ENCODE data around the gene ZBED4. TPM values are rescaled to one million over a fixed set of nuclear protein-coding genes. Genes with fewer than 3 reads are reported as not detected.

Gene ZBED4
- total RNA-seq, 1 experiment from 2014 or later: 23.0 TPM

DNA sequence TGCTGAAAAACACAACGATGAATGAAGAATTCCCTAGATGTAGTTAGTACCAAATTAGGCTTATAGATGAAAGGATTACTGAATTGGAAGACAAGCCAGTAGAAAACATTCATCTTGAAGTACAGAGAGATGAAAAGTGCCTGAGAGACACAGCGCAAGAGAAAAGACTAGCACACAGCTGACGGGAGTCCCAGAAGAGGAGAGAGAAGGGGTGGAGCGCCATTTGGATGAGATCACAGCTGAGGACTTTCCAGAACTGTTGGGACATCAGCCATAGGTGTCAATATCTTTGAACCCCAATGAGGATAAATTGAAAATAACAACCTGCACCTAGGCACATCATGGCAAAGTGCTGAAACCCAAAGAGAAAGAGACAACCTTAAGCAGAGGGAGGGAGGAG lies 39.4 kb downstream of the ZBED4 start:
- H3K27me3 Mint-ChIP-seq (ENCODE audit: low read depth): no peaks in the 10 kb centered on the region
- H3K79me2 ChIP-seq (ENCODE audit: insufficient read depth, low read length): no peaks in the 10 kb centered on the region
- no peak overlapping the region for H4K5ac ChIP-seq (ENCODE audit: insufficient read length, low read depth, low read length)
- H3K4me2 ChIP-seq (ENCODE audit: insufficient read depth, insufficient read length, low read length): no peak overlapping the region
- no peak overlapping the region for H3K9ac ChIP-seq (ENCODE audit: extremely low read depth, insufficient read length, low read length)
- no peaks in the 10 kb centered on the region for H3K79me1 ChIP-seq (ENCODE audit: insufficient read depth, low read depth, low read length, poor library complexity, severe bottlenecking)
- no peaks in the 10 kb centered on the region for H3K4me1 Mint-ChIP-seq
- H2BK120ac ChIP-seq (ENCODE audit: low read depth, low read length, poor library complexity, severe bottlenecking): no peak overlapping the region
- no peak overlapping the region for H3K14ac ChIP-seq (ENCODE audit: insufficient read depth, low read length)
- no peak overlapping the region for H3K27ac ChIP-seq (ENCODE audit: insufficient read length, low read depth, low read length)
- no peak overlapping the region for H2AK5ac ChIP-seq (ENCODE audit: insufficient read length, low read length)
- peaks cover 47 to 68% (median 65%) of the 10 kb centered on the region in 3 experiments for H3K36me3 Mint-ChIP-seq (ENCODE audit: insufficient read depth in 1 of 3, low read depth in 3 of 3)
- H3K56ac ChIP-seq (ENCODE audit: insufficient read length, low read depth, low read length): no peak overlapping the region
- no peak overlapping the region for H2BK20ac ChIP-seq (ENCODE audit: low read depth, low read length, poor library complexity, severe bottlenecking)
- H4K91ac ChIP-seq (ENCODE audit: insufficient read length, low read depth, low read length): no peak overlapping the region
- H2BK12ac ChIP-seq (ENCODE audit: insufficient read length, low read depth, low read length): no peak overlapping the region
- H3K4me1 ChIP-seq (ENCODE audit: insufficient read depth, low read length): no peaks in the 10 kb centered on the region
- no peaks in the 10 kb centered on the region for H3K27me3 ChIP-seq (ENCODE audit: insufficient read depth, low read length)
- TF ChIP-seq, protein P1, sequence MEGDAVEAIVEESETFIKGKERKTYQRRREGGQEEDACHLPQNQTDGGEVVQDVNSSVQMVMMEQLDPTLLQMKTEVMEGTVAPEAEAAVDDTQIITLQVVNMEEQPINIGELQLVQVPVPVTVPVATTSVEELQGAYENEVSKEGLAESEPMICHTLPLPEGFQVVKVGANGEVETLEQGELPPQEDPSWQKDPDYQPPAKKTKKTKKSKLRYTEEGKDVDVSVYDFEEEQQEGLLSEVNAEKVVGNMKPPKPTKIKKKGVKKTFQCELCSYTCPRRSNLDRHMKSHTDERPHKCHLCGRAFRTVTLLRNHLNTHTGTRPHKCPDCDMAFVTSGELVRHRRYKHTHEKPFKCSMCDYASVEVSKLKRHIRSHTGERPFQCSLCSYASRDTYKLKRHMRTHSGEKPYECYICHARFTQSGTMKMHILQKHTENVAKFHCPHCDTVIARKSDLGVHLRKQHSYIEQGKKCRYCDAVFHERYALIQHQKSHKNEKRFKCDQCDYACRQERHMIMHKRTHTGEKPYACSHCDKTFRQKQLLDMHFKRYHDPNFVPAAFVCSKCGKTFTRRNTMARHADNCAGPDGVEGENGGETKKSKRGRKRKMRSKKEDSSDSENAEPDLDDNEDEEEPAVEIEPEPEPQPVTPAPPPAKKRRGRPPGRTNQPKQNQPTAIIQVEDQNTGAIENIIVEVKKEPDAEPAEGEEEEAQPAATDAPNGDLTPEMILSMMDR (conservative IDR thresholded peaks at IDR 0.05): no peak
- no peak overlapping the region for H2BK5ac ChIP-seq (ENCODE audit: insufficient read length, low read length)
- no peak overlapping the region for H3K18ac ChIP-seq (ENCODE audit: insufficient read length, low read depth, low read length)
- H3K4me3 Mint-ChIP-seq: no peak overlapping the region
- no peak overlapping the region for H3T11ph ChIP-seq (ENCODE audit: low read length)
- no peak overlapping the region for H4K8ac ChIP-seq (replicated peaks; ENCODE audit: insufficient read length, low read depth, low read length)
- peaks cover 25 to 45% of the 10 kb centered on the region in 2 experiments for H3K9me3 Mint-ChIP-seq
- no peaks in the 10 kb centered on the region for H4K20me1 ChIP-seq (ENCODE audit: control insufficient read depth, insufficient read depth, insufficient read length)
- H2AFZ ChIP-seq (ENCODE audit: low read length): no peak overlapping the region
- DNase-seq: no peak
- no peak overlapping the region for H3K23ac ChIP-seq (ENCODE audit: insufficient read length, low read depth, low read length)
- H3K23me2 ChIP-seq (ENCODE audit: insufficient read length, low read depth, low read length, poor library complexity, severe bottlenecking): no peaks in the 10 kb centered on the region
- WGBS (ENCODE audit: extremely low coverage, insufficient read length, low lambda C conversion rate): no CpG with 5 or more reads among the region's 4 CpGs
- H2BK15ac ChIP-seq (ENCODE audit: low read depth, low read length): no peak overlapping the region
- no peak overlapping the region for H3K4ac ChIP-seq (ENCODE audit: low read depth, low read length)
- H3K27ac Mint-ChIP-seq: no peak overlapping the region
- H3K9me3 ChIP-seq (ENCODE audit: control insufficient read depth, low read depth, low read length): no peaks in the 10 kb centered on the region

Measured in H9 (cell line).